GM18505 (cell line): ENCODE measurements around the gene IFTAP.

Source experiments
- ATAC-seq: cut with Tn5 transposase; IDR thresholded peaks from one replicate; pipeline ENCODE4 v1.9.1; 2021; ENCODE audit not compliant: unreplicated experiment
- POLR2A ChIP-seq: IDR thresholded peaks from 4 replicates; pipeline ENCODE4 v1.6.1; 2011; ENCODE audit warnings: borderline replicate concordance; ENCODE audit not compliant: insufficient read depth, insufficient read length; ENCODE audit errors: extremely low read depth

The IFTAP gene

DNA sequence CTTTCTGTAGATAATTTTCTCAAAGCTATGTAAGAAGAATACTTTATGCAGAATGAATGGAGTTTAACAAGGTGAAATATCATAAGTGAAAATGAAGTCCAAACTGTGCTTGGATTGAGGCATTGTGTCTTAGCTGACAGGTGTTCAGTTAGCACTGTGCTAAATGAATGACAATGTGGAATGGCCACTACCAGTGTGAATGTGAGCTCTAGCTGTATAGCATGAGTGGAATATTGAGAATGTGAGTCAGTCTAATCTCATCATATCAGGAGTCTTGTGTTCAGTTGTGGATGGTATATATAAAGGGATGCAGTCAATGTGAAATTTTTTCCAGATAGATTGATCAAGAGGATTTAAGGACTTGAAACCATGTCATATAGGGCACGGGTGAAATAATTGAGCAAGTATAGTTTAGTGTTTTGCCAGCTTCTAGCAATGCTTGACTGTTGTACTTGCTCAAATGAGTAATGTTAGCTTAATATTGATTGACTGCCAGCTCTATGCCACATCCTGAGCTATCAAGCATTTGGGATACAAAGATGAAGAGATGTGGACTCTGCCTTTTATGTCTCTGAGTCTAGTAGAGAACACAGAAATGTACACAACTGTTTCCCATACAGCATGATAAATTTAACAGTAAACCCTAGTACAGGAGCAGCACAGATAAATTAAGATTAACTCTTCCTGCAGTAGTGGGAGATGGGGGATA is 14.3 kb downstream of the IFTAP start:
- ATAC-seq = no peak
- TF ChIP-seq POLR2A = no peak

DNA sequence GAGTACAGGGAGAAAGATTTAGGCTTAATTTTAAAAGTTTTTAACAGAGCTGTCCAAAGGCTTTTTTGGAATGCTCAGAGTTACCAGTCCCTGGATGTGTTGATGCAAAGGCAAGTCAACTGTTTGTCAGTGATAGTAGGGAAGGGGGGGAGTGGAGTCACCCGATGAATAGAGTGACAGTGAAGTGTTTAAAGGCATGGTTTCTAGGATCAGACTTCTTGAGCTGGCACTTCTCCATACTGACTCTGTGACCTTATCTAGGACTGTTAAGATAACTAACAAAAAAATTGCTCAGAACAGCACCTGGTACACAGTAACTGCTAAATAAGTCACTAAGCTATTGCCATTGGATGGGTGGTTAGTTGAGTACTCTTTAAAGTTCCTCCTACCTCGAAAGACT is 15.1 kb downstream of the IFTAP start:
- ATAC-seq = no peak
- TF ChIP-seq POLR2A = no peak

DNA sequence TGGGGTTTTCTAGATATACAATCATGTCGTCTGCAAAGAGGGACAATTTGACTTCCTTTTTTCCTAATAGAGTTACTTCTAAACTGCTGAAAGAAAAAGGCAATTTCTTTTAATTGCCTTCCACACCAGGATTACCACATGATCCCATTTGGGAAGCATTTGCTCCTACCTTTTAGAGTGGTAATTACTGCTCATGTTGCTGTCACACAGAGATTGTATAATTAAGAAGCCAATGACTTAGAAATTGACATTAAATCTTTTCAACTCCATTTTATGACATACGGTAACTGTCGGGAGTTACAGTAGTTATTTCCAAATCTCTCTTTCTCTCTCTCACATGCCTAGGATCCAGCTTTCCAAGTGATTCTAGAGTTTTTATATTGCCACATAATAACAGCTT is 21.5 kb downstream of the IFTAP start:
- no peak for TF ChIP-seq POLR2A
- ATAC-seq = no peak

DNA sequence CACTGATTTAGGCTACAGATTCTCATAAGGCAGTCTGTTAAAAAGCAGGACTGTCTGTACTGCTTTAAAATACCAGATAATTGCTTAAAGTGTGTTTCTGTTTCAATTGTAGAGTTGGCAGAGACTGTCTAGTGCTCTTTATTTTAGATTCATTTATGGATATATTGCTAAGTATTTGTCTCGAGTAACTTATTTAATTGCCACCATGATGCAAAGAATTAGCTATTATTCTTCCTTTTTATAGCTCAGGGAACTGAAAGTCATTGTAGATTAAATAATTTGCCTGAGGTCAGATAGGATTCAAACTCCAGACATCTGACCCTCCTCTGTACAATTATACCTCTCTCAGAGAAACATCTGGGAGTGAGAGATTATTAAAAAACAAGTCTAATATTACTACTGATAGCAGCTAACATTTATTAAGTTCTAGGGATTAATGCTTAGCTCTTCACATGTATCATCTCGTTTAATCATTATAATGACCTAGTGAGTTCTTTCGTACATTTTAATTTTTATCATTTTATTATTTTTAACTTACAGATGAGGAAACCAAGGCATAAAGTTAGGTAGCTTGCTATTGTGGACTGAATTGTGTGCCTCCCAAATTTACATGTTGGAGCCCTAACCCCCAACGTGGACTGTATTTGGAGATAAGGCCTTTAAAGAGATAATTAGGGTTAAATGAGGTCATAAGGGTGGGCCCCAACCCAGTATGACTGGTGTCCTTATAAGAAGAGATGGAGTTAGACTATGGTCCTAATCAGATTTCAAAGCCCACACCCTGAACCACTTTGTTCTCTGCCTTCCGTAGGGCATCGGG is 23.5 kb downstream of the IFTAP start:
- no peak for ATAC-seq
- TF ChIP-seq POLR2A = no peak

DNA sequence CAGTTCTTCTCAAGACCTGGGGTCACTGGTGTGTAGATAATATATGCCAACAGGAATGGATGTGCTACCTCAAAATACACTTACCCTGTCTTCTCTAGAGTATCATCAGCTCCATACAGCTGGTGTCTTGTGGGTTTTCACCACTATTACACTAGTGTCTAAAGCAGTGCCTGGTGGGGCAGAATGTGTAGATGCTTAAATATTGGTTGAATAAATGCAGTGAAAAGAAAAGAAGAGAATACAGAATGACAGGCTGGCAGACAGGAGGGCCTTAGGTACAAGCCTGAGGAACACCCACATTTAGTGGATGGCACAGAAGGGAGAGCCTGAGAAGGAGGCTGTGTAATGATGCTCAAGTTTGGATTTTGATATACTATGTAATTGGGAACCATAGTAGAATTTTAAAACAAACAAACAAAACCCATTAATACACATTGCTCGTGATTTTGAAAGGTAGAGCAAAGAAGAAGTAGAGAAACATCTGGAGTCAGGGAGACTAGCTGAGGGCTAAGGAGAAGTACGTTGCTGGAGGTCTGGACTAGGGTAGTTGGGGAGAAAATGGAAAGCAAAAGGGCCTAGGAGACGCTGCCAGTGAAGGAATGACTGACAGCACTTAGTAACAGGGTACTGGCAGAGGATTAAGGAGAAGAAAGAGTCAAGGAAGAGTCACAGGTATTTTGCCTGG is 24.2 kb downstream of the IFTAP start:
- TF ChIP-seq POLR2A = no peak
- no peak for ATAC-seq

DNA sequence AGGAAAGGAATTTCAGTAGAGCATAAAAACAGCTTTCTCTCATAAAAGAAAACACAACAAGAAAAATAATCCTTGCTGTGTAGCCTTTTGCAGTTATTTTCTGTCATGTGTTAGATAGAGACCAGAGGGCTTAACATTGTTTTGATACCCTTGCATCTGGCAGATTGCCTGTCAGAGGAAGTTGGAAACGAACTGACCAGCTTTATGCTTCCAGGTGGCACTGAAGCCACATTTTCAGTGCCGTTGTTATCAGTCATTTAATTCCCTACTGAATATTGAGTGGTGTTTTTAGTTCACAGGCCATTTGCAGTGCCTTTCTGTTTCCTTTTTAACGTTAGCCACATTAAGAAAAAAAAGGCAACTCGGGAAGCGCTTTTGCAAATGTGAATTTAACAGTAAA is 25.2 kb downstream of the IFTAP start:
- no peak for TF ChIP-seq POLR2A
- no peak for ATAC-seq

DNA sequence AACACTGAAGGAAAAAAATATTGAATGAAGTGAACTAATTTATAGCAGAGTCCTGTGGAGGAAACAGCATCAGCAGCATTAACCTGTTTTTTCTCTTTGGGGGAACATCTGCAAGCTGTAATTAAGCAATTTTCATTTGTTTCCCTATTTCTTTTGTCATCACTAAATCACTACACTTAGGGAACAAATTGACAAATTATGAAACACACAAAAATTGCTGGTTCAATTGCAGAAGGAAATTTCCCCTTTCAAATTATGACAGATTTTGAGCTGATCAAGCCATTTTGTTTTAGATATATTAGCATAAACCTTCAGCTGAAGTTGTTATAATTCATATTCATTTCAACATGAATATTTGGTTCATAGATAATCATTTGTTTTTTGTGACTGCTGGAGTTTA is 25.9 kb downstream of the IFTAP start:
- no peak for ATAC-seq
- TF ChIP-seq POLR2A = no peak

DNA sequence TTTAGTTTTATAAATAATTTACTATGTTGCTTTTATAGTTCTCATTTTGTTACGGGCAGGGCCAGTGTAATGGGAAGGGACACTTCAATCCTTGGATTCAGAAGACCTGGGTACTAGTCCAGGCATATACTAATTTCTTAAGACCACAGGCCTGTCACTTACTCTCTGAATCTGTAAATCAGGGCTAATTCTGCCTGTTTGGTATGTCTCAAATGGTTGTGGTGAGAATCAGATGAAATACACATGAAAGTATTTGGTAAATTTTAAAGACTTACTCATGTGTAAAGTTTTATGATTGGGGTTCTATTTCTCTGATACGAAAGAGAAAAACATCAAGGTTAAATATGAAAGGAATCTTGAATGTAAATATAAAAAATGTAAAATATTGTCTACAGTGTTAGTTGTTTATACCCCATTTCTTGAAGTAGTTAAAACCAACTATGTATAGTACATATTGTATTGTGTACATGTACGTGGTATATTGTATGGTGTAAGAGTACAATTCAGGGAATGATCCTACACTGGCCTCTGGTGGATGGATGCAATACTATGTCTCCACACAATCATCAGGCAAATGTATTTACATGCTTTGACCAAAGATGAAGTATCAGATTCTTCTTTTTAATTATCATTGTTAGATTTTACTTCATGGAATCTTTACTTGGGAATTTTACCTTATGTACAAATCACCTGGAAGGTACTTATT is 28.3 kb downstream of the IFTAP start:
- no peak for TF ChIP-seq POLR2A
- no peak for ATAC-seq

DNA sequence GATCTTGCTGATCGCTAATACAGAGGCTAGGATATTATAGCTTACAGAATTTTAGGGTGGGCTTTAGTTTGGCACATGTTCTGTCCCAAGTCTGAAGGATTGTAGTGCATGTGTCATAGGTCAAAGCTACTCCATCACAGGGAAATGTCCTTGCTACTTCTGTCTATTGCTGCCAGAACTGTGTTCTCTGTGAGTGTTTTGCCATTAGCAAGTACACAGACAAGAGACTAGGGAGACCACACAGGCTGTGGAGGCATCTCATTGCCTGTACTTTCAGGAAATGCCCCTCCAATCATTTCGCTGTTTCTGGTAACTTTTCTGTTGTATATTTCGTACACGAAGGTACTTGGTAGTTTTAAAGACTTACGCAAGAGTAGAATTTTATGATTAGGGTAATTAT is 29.2 kb downstream of the IFTAP start:
- no peak for ATAC-seq
- no peak for TF ChIP-seq POLR2A

DNA sequence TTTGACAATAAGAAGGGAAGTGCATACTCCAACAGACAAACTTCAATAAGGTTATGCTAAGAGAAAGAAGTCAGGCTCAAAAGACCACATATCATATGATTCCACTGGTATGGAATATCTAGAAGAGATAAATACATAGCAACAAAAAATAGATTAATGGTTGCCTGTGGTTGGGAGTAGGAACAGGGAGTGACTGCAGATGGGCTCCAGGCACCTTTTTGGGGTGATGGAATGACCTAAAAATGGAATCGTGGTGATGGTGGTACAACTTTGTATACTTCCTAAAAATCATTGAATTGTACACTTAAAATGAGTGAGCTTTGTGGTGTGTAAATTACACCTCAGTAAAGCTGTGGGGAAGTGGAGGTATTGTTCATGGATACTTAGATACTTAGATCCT is 32.7 kb downstream of the IFTAP start:
- no peak for ATAC-seq
- TF ChIP-seq POLR2A = no peak

DNA sequence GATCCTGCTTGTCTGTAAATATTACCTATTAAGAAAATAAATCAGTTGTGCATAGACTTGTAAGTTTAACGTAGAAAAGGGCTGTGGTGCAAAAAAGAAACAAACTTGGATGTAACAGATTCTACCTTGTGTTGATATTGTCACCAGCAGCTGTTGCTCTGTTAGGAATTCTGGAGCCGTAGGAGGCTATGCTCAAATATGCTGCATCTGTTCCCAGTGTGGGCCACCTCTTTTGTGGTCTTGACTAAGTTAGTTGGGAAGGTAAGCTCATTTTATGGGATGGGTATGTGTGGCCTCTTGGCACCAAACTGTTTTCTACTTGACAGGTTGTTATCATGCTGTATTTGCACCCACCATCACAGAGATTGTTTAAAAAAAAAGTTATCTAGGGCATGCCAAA is 33.2 kb downstream of the IFTAP start:
- no peak for ATAC-seq
- no peak for TF ChIP-seq POLR2A

DNA sequence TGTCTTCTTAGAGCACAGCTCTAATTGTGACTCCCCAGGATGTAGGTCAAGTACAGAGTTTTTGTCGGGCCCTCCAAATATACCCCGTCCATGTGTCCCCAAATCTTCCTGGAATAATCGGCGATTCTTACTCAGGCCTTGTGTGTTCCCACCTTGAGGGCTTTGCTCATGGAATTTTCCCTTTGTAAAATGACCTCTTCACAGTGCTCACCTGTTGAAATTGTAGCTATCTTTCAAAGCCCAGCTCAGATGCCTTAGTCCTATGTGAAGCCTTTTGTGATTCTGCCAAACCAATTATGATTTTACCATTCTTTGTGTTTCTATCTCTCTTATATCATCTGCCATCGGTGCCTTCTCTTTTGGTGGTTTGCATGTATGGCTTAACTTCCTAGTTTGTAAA is 33.8 kb downstream of the IFTAP start:
- no peak for ATAC-seq
- no peak for TF ChIP-seq POLR2A

DNA sequence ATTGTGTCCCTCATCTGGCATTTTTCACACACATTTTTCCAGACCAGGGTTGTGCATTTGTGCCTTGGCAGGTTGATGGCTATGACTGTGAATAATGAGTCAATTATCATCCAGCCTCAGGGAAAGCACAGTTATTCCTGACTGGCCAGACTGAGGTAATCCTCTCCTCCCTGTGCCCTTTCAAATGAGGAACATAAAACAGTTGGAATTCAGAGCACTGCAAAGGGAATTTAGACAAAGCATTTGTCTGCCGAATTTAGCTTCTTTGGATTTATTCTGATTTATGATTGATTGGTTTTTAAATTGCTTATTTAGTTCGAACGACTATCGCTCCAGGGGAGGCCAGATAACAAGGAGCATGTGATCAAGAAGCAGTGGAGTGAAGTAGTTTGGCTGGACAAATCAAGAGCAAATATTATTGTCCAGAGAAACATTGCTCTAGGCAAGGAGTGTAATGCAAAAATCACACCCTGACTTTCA is 34.5 kb downstream of the IFTAP start:
- no peak for TF ChIP-seq POLR2A
- ATAC-seq = no peak

DNA sequence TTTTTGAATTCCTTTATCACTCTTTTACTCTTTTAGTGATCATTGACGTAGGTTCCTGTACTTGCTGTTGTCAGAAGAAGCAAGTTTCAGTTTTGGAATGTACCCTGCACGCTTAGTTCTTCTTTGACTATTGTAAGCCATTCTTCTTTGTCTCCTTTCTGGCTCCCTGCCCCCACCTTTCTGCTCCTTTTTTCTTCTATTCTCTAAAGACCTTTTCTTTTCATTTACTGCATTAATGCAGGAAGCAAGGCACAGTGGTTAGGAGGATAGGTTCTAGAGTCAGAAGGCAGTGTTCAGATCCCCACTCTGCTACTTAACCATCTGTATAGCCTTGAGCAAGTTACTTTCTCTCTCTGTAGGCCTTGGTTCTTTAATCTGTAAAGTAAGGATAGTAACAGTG is 37.5 kb downstream of the IFTAP start:
- TF ChIP-seq POLR2A = no peak
- peak; percentile 88 for ATAC-seq
